Epidermal melanocyte (primary cell): ENCODE measurements around the gene THRA.
A peak's percentile ranks its signal among the peaks of the same experiment; 100 is the strongest.

Experiments used
- DNase-seq: peaks from one replicate; pipeline ENCODE4 v3.0.0; 2011; ENCODE audit warnings: low spot score; ENCODE audit not compliant: insufficient read length

THRA gene

DNA sequence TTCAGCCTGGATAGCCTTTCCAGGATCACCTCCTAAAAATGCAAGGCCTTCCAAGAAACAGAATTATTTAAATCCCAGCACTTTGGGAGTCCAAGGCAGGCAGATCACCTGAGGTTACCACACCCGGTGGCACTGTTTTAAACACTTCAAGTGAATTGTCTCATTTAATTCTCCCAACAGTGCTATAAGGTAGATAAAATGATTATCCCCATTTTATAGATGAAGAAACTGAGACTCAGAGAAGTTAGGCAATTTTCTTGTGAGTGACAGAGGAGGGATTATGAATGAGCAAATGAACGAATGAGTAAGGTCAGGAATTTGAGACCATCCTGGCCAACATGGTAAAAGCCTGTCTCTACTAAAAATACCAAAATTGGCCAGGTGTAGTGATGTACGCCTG, 16.8 kb downstream of the THRA start:
- DNase-seq = no peak

DNA sequence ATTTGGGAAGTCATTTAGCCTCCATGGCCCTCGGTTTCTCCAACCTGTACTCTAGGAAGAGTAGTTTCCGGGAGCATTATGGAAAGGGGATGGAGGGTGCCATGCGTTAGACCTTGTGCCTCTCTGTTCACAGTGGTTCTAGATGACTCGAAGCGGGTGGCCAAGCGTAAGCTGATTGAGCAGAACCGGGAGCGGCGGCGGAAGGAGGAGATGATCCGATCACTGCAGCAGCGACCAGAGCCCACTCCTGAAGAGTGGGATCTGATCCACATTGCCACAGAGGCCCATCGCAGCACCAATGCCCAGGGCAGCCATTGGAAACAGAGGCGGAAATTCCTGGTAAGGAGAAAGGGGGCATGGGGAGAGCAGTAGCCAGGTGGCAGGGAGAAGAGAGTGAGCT, 21.7 kb downstream of the THRA start:
- no peak for DNase-seq

DNA sequence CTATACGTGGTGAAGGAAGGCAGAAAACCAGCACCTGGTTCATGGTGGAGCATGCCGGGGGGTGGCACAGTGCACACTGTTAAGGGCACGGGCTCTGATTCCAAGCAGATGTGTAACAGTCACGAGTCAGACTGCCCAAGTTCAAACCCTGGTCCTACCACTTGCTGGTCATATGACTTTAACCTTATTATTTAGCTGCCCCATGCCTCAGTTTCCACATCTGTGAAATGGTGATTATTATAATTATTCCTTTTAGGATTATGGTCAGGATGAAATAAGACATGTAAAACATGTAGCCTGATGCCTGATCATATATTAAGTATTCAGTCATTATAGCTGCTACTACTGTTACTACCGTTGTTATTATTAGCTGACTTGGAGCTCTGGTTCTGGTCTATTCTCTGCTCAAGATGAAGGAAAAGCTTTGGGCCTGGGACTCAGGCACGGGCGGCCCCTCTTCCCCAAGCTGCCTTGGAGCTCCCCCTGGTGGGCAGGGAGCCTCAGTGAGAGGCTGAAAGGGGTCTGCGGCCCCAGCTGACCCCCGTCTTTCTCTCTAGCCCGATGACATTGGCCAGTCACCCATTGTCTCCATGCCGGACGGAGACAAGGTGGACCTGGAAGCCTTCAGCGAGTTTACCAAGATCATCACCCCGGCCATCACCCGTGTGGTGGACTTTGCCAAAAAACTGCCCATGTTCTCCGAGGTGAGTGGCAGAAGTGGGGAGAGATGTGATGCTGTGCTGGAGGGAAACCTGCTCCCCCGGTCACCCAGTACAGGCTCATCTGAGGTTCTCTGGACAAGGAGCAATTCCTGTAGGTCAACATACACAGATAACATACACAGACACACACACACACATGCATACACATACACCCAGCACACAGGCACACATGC, 23.6 kb downstream of the THRA start:
- DNase-seq = peak; percentile 79

DNA sequence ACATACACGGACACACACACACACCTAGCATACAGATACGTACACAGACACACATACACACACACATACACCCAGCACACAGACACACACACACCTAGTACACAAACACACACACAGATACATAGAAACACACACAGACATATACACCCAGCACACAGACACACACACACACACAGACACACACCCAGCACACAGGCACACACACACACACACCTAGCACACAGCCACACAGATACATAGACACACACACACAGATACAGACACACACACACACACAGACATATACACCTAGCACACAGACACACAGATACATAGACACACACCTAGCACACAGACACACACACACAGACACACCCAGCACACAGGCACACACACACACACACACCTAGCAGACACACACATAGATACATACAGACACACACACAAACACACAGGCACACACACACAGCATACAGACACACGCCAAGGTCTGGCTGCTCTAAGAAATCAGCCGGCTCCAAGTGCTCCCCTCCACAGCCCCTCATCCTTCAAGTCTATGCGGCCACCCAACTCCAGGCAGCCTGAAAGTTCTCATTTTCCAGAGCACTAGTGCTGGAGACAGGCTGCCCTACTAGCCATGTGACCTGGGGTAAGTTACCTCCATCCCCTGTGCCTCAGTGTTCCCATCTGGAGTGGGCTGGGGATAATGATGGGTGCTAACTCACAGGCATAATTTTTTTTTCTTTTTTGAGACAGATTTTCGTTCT, 24.5 kb downstream of the THRA start:
- no peak for DNase-seq

DNA sequence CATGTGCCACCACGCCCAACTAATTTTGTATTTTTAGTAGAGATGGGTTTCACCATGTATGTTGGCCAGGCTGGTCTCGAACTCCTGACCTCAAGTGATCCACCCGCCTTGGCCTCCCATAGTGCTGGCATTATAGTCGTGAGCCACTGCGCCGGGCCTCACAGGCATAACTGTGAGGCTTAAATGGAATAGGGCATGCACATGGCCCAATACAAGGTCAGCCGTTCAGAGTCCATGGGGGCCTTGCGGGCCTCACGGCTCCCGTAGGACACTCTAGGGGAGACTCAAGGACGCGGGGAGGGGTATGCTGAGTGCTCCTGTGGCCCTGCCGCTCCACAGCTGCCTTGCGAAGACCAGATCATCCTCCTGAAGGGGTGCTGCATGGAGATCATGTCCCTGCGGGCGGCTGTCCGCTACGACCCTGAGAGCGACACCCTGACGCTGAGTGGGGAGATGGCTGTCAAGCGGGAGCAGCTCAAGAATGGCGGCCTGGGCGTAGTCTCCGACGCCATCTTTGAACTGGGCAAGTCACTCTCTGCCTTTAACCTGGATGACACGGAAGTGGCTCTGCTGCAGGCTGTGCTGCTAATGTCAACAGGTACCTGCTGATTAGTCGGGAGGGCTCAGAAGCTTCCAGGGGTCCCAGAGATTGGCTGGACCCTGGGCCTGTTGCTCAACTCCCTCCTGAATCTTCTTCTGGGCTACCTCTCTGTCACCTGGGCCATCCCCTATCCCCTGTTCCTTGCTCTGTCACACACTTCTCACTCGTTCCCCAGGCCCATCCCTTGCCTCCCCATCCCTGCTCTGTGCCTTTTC, 25.3 kb downstream of the THRA start:
- DNase-seq = no peak

DNA sequence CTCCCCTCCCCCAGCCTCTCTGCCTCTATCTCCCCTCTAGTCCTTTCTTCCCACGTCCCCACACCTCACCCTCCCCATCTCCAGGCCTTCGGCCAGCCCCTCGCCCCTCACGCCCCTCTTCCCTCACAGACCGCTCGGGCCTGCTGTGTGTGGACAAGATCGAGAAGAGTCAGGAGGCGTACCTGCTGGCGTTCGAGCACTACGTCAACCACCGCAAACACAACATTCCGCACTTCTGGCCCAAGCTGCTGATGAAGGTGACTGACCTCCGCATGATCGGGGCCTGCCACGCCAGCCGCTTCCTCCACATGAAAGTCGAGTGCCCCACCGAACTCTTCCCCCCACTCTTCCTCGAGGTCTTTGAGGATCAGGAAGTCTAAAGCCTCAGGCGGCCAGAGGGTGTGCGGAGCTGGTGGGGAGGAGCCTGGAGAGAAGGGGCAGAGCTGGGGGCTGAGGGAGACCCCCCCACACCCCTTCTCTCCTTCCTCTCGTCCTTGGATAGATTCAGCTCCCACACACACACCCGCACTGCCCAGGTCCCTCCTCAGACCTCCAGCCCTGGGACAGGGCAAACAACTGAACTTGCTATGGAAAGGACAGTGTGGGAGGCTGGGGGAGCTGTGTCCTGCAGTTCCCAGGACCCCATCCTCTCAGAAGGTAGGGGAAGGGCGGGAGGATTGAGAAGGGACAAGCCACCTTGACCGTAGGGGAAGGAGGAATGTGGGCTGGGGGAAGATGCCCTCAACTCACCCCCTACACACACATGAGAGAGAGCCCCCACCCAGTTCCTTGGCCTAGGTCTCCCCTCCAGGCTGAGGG, 26.5 kb downstream of the THRA start:
- no peak for DNase-seq

DNA sequence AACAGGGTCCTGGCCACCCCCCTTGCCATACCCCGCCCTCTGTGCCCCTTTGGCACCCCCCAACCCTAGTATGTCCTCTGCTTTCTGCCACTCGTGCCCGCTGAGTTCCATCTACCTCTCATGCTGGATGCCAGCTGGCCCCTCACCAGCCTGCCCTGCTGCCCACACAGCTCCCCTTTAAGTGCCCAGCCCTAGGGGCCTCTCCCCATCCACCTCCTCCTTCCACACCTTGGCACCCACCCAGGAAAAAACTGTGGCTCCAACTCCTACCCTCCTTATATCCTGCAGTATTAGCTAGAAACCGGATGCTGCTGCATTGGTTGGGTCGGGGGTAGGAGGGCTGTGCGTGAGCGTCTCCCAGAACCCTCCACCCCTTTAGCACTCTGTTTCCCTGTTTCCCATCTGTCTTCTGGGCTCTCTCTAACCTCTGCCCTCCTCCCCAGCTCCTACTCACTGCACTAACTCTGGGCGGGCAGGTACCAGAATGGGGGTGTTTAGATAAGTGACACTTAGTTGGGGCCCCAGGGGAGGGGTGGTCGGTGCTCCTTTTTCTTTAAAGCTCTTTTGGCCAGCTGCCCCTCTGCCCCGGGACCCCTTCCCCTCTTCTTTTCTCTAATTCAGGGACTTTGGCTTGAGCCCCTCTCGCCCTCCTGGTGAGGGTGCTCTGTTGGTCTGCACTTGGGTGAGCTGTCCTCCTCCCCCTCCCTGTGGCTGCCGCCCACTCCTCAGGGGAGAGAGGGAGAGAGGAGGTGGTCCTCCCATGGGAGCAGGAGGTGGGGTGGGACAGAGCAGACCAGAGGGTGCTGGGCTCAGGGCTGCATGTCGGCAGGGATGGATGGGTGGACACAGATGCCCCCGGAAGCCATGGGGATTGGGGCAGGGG, 27.7 kb downstream of the THRA start:
- no peak for DNase-seq

DNA sequence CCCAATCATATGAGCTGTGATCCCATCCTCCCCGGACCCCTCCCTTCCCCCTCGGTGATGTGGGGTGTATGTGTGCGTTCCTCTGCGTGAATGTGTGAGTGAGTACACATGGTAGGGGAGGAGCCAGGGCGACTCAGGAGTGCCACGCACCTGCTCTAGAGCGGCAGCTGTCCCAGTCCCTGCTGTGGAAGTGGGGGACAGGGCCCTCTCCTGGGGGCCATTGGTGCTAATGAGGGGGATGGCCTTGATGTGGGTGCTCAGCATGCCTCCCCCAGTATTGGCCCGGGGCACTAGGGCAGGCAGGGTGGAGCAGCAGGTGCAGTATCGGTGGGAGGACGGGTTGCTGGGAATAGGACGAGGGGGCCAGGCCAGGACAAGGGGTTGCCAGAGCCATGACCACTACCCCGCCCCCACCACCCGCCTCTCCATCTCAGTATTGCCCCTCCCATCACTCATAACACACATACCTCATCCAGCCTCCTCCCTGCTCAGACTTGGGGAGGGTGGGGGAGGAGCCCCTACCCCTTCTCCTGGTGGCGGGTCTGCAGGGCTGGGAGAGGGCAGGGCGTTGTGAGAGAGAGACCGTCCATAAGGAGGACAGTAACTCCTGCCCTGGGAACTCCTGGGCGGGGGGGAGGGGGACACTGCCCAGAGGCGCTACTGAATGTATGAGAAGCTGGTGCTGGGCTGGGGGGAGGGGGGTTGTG, 29.1 kb downstream of the THRA start:
- no peak for DNase-seq

DNA sequence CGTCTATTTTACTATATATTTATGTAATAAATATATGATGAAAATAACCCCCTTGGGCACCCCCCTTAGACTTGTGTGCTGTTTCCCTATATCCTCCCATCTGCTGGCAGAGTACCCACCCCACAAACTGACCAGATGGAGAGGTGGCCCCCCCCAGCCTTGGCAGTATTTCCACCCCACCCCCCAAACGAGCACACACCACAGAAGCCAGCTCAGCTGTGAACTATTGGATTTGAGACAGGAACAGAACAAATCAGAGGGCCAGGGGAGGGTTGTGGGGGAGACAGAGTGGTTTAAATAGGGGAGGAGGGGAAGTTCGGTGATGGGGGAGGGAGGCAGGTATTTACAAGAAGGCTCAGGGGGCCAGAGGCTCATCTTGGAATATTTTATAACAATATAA, 29.8 kb downstream of the THRA start:
- DNase-seq = no peak

DNA sequence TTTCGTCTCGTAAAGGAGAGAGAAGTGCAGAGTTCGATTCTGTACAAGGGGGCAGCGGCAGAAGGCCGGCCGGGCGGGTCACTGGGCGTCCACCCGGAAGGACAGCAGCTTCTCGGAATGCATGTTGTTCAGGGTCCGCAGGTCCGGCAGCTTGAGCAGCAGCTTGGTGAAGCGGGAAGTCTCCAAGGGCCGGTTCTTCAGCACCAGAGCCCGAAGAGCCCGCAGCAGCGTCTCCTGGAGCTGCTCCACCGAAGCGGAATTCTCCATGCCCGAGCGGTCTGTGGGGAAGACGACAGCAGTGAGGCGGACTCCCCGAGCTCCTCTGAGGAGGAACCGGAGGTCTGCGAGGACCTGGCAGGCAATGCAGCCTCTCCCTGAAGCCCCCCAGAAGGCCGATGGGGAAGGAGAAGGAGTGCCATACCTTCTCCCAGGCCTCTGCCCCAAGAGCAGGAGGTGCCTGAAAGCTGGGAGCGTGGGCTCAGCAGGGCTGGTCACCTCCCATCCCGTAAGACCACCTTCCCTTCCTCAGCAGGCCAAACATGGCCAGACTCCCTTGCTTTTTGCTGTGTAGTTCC, 30.3 kb downstream of the THRA start:
- DNase-seq = no peak

DNA sequence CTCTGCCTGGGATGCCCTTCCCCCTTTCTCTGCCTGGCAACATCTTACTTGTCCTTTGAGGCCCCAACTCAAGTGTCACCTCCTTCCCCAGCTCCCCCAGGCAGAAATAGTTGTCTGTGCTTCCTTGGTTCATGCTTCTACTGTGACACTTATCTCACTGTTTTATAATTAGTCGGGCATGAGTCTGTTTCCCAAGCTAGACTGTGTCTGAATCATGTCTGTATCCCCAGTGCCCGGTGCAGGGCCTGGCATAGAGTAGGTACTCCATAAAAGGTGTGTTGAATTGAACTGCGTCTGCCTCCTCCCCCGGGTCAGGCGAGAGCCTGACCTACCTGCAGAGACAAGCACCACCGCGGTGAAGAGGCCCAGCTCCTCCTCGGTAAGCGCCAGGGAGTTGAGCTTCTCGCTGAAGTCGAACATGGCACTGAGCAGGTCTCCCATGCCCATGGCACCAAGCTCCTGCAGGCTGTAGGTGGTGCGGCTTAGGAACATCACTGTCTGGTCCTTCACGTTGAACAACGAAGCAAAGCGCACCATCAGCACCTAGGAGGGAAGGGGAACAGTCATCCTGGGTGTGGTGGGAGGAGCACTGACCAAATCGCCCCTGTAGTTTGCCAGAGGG, 30.9 kb downstream of the THRA start:
- DNase-seq = no peak

DNA sequence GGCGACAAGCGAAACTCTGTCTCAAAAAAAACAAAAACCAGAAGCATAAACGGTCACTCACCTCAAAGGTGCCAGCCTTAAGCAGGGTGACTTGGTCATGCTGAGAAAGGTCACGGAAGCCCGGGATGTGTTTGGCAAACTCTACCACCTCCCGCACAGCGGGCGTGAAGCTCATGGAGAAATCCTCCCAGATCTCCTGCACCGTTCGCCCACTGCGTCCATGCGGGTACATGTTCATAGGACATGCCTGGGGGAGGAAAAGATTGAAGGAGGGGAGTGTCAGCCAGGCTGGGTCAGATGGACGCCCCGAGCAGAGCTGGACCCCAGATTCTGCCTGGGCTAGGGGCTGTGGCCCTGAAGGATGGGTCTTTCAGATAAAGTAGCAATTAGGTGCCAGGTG, 32.1 kb downstream of the THRA start:
- DNase-seq = no peak

DNA sequence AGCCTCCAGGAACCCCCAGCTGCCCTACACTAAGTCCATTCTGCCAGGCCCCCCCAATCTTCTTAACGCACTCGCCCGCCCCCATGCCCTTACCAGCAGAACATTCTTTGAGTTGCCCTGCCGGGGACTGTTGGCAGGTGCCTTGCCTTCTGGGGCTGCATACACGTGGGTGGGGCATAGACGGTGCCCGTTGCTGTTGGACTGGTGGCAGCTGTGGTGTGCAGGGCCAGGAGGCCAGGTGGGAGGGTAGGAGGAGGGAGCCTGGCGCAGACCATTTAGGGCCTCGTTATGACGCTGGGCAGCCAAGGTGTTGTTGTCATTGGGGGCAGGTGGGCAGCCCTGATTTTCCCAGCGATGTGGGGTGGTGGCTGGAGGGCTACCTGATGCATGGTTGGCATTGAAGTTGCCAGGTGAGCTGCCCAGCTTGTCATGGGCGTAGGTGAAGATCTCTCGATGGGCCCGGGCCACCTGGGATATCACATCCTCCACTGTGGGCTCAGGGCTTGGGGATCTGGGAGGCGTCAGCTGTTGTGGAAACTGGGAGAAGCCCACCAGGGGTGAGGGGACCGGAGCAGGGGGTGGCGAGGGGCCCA, 32.7 kb downstream of the THRA start:
- DNase-seq = no peak

DNA sequence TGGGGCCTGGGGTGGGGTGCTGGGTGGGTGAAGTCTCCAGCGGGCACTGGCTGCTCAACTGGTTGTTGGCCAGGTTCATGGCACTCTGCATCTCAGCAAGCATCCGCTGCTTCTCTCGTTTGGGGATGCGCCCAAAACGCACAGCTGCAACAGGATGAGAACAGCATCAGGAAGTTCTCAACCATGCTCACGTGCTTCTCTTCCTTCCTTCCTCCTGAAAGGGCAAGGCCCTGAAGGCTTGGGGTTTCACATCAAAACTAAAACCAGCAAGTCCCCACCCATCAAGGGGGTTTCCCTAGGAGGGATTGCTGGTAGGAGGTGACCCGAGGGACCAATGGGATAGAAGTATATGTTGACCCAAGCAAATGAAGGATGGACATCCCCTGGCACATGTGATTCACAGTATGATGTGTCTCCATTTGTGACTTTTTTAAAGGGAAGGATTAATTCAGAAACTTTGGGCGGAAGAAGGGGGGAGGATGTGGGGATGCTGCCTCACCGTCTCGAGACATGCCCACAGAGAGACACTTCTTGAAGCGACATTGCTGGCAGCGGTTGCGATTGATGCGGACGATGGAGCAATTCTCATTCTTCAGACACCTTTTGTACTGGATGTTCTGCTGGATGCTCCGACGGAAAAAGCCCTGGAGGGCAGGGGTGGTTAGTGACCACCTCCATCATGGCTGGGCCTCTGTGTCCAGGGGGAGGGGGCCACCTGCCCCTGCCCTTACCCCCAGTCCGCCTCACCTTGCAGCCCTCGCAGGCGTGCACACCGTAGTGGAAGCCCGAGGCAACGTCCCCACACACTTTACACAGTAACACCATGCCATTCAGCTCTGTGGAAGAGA, 33.4 kb downstream of the THRA start:
- DNase-seq = no peak

DNA sequence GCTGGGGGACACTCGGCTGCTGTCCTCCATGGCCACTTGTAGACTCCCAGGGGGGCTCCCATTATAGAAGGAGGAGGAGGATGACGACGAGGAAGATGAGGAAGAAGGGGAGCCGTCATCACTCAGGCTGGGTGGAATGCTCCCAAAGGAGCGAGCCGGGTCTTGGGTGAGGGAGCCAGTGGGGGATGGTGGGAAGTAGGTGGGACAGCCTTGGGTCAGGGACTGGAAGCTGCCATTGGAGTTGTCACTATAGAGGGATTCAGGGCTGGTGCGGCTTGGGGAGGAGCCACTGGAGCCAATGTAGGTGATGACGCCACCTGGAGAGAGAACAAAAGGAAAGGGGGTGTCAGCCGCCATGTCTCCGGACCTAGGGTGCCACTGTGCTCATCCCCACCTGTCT, 34.3 kb downstream of the THRA start:
- DNase-seq = no peak

DNA sequence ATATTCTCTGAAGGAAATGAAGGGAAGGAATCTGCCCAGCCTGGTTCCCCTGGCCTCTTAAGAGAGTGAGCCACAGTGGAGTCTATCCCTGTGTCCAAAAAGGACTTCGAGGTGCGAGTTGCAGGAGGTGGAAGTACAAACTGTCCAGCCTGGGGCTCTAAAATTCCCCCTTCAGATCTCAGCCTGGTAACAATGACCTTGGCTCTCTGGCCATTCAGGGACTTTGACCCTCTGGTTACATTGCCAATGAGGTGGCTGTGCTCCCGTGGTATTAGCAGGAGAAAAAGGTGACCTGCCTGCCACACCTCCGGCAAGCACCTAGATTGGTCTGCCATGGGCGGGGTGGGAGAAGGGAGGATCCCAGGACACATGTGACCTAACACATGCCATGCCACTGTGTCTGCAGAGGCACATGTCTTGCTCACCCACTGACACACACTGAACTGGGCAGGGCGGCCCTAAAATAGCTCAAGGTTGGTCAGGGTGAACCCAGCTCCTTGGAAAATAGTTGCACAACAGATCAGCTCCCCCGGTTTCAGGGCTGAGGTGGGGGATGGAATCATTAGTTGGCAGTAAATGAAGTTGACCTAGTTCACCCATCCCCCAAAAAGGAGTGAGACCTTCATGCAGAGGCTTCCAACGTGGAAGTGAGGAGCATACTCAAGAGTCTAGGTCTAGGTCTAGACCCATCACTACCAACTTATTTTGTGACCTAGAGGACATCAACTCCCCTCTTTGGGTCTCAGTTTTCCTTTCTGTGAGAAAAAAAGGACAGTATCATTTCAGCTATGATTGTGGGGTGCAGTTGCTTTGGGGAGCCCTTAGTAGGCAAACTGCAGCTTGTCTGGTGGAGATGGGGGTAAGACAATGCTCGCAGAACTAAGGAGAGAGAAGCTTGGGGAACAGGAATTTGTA, 35.4 kb downstream of the THRA start:
- DNase-seq = no peak
